ENCODE measurements around the gene MAFB.
A peak's percentile ranks its signal among the peaks of the same experiment; 100 is the strongest.

The MAFB gene

GRCh38 chr20:40663991-40664880 is 24.8 kb downstream of the MAFB start:
- no peak for DNase-seq (ENCODE audit: low read depth in 2 of 2)
- H3K4me3 ChIP-seq (replicated peaks in 1 of 2; ENCODE audit: low read depth in 2 of 2, low read length in 2 of 2): no peak overlapping the region
- TF ChIP-seq CTCF (IDR thresholded peaks at IDR 0.05; ENCODE audit: low read depth, low read length): no peak

- H3K4me3 ChIP-seq (replicated peaks in 1 of 2; ENCODE audit: low read depth in 2 of 2, low read length in 2 of 2): no peak overlapping the region
- DNase-seq (ENCODE audit: low read depth in 2 of 2): no peak
- no peak for TF ChIP-seq CTCF (IDR thresholded peaks at IDR 0.05; ENCODE audit: low read depth, low read length)
These were observed 25.7 kb downstream of the MAFB start for GRCh38 chr20:40663304-40663790.

GRCh38 chr20:40659567-40659966 is 29.5 kb downstream of the MAFB start:
- no peak overlapping the region for H3K4me3 ChIP-seq (replicated peaks in 1 of 2; ENCODE audit: low read depth in 2 of 2, low read length in 2 of 2)
- no peak for TF ChIP-seq CTCF (IDR thresholded peaks at IDR 0.05; ENCODE audit: low read depth, low read length)
- no peak for DNase-seq (ENCODE audit: low read depth in 2 of 2)

GRCh38 chr20:40658509-40658908 is 30.5 kb downstream of the MAFB start:
- no peak overlapping the region for H3K4me3 ChIP-seq (replicated peaks in 1 of 2; ENCODE audit: low read depth in 2 of 2, low read length in 2 of 2)
- no peak for TF ChIP-seq CTCF (IDR thresholded peaks at IDR 0.05; ENCODE audit: low read depth, low read length)
- DNase-seq (ENCODE audit: low read depth in 2 of 2): no peak

GRCh38 chr20:40657526-40657925 is 31.5 kb downstream of the MAFB start:
- peak in 1 of 2 donors; percentile 28 for DNase-seq (ENCODE audit: low read depth in 2 of 2)
- H3K4me3 ChIP-seq (replicated peaks in 1 of 2; ENCODE audit: low read depth in 2 of 2, low read length in 2 of 2): no peak overlapping the region
- TF ChIP-seq CTCF (IDR thresholded peaks at IDR 0.05; ENCODE audit: low read depth, low read length): no peak

- no peak for TF ChIP-seq CTCF (IDR thresholded peaks at IDR 0.05; ENCODE audit: low read depth, low read length)
- no peak for DNase-seq (ENCODE audit: low read depth in 2 of 2)
- no peak overlapping the region for H3K4me3 ChIP-seq (replicated peaks in 1 of 2; ENCODE audit: low read depth in 2 of 2, low read length in 2 of 2)
These were observed 33.6 kb downstream of the MAFB start for GRCh38 chr20:40655451-40655850.
